Activated CD4-positive, alpha-beta T cell treated with anti-CD3 and anti-CD28 coated beads, Interleukin-2, amount 50 U/mL, for 4 hours (primary cell): ENCODE data around the gene CD83.
"Not testable (repeated sequence)": the region's sequence is repeated elsewhere in the genome, so short reads cannot be mapped to it uniquely, and the experiment has no call there.

ENCODE experiments used
- DNase-seq, 2 experiments: peaks; one replicate each; pipeline ENCODE4 v3.0.0-alpha.2; 2020

CD83 gene, protein sequence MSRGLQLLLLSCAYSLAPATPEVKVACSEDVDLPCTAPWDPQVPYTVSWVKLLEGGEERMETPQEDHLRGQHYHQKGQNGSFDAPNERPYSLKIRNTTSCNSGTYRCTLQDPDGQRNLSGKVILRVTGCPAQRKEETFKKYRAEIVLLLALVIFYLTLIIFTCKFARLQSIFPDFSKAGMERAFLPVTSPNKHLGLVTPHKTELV

DNA sequence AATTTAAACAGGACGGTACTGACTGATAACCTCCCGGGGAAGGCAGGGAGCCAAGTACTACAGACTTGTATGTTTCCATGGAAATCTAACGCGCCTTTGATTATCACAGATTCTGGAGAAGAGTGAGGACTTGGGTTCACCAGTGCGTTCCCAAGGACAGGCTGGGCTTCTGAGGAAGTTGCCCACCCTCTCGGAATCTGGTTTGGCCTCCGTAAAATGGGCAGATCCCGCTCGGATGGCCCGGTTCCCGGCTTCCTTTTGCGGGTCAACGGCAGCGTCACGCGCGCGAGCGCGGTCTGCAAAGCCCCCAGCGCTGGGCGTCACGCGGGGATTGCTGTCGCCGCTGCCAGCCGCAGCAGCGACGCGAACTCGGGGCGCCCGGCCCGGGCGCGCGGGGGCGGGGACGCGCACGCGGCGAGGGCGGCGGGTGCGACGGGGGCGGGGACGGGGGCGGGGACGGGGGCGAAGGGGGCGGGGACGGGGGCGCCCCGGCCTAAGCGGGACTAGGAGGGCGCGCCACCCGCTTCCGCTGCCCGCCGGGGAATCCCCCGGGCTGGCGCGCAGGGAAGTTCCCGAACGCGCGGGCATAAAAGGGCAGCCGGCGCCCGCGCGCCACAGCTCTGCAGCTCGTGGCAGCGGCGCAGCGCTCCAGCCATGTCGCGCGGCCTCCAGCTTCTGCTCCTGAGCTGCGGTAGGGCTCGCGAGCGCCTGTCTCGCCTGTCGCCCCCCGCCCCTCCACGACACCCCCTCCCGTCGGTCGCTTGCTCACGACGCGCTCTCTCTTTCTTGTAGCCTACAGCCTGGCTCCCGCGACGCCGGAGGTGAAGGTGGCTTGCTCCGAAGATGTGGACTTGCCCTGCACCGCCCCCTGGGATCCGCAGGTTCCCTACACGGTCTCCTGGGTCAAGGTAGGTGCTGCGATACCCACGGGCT is at the start of gene CD83:
Gene CD83, plus strand, starts transcription at position 615 of the 933 bp plus-strand sequence. Its CDS starts 40 bp downstream, at position 655.
- DNase-seq = peak; percentile 74 to 82

DNA sequence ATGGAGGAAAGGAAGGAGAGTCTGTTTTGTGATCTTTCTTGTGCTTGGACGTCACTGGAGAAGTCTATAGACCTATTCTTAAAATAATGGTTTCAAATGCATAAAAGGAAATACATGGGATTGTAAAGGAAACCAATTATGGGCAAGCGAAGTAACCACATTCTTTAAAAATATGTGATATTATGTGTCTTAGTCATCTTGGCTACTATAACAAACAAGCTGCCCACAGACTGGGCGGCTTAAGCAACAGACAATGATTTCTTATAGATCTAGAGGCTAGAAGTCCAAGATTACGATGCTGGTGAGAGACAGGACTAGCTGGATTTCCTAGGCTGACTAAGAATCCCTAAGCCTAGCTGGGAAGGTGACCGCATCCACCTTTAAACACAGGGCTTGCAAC is 49.4 kb upstream of the CD83 start:
- DNase-seq = no peak

DNA sequence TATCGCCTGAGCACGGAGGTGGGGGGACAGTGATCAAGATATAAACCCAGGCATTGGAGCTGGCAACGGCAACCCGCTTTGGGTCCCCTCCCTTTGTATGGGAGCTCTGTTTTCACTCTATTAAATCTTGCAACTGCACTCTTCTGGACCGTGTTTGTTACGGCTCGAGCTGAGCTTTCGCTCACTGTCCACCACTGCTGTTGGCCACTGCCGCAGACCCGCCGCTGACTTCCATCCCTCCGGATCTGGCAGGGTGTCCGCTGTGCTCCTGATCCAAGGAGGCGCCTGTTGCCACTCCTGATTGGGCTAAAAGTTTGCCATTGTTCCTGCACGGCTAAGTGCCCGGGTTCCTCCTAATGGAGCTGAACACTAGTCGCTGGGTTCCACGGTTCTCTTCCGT is 48.9 kb upstream of the CD83 start:
- DNase-seq = no peak

DNA sequence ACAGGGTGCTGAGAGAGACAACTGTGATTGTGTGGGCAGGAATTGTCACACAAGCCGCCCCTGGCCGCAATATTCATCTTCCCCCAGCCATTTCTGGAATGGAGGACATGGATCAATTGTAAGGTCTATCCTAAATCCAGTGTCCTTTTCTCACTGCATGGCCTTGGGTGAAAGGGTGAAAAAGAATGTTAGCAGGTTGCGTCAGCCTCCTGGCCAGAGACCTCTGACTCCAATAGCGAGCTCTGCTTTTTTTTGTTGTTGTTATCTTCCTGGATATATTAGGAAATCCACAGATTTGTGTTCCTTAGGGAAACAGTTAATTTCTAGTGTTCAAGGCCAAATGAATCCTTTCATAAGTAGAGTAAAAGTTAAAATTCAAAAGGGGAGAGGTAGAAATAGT is 47.1 kb upstream of the CD83 start:
- DNase-seq = no peak

DNA sequence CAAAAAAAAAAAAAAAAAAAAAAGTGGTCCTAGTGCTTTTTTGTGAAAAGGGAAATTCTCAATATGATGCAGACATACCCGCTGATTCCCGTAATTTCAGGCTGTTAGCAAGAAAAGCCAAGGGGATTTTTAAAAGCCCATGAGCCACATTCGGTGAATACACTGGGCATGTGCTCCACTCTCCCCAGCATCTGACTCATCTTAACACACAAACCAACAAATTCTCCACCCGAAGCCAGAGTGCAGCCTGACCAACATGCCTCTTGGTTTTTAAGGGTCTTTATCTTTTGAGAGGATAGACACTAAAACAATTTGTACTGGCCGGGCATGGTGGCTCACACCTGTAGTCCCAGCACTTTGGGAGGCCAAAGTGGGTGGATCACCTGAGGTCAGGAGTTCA is 45.5 kb upstream of the CD83 start:
- no peak for DNase-seq

DNA sequence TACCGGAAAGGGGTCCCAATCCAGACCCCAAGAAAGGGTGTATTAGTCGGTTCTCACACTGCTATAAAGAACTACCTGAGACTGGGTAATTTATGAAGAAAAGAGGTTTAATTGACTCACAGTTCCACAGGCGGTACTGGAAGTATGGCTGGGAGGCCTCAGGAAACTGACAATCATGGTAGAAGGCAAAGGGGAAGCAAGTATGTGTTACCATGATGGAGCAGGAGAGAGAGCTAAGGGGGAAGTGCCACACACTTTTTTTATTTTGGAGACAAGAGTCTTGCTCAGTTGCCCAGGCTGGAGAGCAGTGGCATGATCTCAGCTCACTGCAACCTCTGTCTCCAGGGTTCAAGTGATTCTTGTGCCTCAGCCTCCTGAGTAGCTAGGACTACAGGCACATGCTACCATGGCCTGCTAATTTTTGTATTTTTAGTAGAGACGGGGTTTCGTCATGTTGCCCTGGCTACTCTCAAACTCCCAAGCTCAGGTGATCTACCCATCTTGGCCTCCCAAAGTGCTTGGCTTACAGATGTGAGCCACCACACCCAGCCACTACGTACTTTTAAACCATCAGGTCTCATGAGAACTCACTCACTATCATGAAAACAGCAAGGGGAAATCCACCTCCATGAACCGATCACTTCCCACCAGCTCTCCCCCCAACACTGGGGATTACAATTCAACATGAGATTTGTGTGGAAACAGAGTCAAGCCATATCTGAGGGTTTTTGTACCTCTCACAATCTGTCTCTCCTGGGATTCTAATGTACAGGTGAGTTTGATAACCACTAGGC is 43.8 kb upstream of the CD83 start:
- DNase-seq = not testable (repeated sequence)

DNA sequence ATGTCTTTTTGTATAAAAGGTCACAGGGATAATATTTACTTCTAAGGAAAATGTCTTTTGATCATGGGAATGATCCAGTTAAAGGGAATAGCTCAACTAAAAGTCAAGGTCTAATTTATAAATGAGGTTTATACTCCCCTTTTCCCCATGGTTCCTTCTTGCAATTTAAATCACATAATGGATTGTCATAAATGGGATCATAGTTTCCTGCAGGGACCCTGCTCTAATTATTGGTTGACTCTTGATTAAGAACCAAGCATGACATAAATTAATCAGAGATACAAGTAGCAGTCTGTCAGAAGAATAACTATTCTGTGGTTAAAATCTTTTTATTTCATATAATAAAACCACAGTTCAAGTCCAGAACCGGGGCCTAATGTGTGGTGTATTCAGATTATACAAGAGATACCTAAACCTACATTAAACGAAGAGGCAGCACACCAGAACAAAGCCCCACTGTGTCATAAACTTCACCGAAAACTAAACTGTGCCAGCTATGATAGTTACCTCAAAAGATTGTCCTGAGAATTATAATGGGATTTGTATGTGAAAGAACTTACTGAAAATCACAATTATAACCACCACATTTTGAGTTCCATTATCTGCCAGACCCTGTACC is 43.0 kb upstream of the CD83 start:
- DNase-seq = no peak

DNA sequence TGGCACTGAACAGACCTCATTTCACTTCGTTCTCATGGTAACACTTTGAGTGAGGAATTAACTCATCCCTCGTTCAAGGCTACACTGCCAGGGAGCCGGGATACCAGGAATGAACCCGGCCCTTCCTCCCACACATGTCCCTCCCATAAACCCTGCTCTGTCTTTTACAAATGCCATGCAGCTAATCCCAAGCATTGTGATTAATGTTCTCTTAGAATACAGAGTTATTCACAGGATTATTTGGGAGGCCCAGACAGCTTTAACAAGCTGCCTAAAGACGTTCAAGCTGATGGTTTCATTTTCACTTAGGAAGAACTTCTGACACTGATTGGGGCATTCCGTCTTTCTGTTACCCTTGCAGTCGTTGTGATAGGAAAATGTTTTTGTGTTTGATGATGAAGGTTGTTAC is 42.5 kb upstream of the CD83 start:
- DNase-seq = no peak

DNA sequence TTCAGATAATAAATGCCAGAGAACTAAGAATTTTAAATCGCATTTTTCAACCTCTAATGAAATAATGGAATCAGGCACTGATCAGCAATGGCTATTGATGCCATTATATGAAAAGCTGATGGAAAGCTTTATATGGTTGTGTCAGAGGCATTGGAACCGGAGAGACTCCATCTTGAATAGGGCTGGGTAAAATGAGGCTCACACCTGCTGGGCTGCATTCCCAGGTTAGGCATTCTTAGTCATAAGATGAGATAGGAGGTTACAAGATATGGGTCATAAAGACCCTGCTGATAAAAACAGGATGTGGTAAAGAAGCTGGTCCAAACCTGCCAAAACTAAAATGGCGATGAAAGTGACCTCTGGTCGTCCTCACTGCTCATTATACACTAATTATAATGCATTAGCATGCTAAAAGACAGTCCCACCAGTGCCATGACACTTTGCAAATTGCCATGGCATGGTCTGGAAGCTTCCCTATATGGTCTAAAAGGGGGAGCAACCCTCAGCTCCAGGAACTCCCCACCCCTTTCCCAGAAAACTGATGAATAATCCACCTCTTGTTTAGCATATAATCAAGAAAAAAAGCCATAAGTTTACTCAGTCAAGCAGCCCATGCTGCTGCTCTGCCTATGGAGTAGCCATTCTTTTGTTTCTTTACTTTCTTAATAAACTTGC is 40.2 kb upstream of the CD83 start:
- no peak for DNase-seq

DNA sequence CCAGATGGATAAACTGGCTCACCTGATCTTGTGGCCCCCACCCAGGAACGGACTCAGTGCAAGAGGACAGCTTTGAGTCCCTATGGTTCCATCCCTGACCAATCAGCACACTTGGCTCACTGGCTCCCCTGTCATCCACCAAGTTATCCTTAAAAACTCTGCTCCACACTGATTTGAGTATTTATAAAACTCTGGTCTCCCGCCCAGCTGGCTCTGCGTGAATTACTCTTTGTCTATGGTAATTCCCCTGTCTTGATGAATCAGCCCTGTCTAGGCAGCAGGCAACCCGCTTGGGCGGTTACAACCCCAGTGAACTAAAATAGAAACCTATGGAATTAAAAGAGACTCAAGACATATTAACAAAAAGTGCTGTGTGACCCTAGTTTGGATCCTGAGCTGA is 38.1 kb upstream of the CD83 start:
- DNase-seq = no peak

DNA sequence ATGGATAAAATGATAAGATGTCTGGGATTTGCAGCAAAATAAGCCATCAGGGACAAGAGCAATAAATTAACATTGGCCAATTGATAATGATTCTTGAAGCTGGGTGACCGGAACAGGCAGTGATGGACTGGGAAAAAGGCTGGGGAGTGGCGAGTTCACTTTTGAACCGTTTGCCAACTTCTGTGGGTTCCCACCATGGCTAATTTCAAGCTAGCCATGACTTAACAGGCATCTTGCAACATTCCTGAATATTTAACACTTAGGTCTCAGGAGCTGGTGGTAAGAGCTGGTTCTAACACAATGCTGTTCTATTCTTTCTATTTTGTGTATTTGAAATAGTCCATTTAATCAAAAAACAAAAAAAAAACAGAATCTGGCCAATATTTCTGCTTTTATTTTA is 37.6 kb upstream of the CD83 start:
- DNase-seq = no peak

DNA sequence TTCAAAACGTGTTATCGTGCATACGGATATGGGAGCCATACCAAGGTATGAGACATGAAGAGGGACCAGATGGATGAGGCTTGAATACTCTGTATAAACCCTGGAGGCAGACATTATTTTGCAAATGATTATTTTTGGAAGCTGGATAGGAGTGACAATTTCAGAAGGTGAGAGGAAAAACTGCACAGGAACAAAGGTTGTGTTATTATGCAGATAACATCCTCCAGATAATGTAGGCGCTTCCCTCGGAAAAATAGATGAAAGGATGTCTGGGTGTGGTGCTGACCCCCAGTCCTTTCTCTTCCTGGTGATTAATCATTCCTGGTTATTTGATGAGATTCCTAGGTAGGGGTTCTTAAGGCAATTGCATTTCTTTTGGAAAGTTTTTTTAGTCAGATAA is 36.4 kb upstream of the CD83 start:
- DNase-seq = no peak

DNA sequence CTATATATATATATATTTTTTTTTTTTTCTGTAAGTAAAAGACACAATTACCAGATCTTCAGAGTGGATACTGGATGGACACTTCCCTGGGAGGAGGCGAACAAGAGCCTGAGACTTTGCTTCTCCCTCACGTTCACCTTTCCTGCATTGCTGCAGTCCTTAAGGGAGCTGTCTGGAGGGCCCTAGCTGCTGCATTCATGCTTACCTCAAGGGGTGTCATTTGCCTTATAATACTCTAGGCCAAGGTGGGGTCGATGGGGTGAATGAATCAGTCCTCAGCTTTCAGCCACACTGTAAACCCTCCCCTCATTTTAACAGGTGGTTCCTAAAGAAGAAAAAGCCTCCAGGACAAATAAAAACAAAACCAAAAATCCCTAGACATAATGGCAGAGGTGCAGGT is 34.8 kb upstream of the CD83 start:
- DNase-seq = no peak

DNA sequence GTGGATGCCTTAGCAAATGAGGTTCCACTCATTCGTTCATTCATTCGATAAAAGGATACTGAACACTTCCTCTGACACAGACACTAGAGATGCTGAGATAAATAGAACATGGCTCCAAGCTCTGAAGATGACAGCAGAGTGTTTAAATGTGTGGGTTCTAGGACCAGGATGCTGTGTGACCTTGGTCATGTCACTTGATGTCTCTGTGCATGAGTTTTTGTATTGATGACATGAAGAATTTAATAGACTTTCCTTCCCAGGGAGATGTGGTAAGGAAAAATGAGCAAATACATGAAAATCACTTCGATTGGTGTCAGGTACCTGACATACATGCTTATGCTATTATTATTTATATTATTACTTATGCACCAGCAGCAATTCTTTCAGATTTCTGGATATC is 34.3 kb upstream of the CD83 start:
- DNase-seq = no peak

DNA sequence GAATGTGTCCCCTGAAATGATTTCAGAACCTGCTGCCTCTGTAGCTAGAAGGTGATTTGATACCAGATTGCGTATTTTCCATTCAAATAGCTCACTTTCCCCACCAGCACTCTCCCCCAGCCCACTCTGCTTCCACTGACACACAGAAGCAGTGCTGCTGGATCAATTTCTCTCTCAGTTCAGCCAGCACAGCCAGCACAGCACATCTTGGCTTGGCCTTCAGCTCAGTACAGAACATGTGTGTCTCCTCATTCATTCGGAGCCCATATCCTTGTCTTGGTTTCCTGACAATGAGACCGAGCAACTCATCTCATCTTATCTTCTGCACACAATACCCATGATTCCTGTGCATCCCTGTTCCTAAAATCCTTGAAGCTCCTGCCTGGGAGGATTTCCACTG is 33.8 kb upstream of the CD83 start:
- no peak for DNase-seq

DNA sequence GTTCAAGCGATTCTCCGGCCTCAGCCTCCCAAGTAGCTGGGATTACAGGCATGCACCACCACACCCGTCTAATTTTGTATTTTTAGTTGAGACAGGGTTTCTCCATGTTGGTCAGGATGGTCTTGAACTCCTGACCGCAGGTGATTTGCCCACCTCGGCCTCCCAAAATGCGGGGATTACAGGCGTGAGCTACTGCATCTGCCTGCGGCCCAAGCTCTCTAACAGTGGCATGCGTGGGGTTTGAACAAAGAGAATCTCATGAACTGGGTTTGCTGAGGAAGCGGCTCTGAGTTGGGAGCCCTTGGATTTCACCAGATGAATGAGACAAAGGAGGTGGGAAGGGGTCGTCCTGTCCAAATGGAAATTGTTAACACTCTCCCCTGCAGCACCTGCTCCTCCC is 33.2 kb upstream of the CD83 start:
- no peak for DNase-seq

DNA sequence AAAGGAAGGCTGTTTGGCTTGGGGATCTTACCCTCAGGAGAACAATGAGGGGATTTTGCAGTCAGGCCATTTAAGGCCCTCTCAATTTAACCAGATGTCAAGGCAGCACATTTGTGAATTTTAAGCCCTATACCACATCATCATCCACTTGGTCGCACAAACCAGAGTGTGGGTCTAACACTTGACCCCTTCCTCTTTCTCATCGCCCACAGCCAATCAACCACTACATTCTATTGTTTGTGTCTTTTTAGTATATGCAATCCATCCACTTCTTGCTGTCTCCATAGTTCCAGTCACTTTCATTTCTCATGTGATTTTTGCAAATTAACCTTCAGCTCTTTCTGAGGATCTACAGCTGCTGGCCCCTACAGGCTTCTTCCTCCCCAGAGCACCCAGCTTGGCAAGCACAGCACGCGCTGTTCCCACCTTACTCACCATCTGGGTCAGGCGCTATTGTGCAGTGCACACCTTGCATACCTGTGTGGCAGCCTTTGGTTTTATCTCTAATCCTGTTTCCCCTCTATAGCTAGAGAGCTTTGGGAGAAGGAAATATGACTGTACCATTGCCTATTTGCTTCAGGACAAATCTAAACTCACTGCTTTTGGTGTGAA is 32.3 kb upstream of the CD83 start:
- no peak for DNase-seq

DNA sequence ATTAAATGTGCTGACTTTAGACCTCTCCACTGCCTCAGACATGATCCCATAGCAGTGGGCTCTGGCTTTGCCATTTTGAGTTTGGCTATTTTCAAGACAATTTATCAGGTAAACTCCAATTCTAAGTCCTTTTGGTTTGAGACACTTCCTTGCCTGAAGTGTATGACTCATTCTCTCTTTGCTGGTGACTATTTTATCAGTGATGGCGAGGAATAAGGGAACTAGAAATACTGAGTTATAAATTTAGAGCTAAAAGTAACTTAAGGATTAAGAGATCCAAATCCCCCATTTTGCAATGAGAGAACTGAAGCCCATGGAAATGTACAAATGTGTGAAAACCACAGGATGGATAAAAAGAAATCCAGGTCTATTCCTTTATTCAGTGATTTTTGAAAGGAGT is 30.9 kb upstream of the CD83 start:
- DNase-seq = no peak

DNA sequence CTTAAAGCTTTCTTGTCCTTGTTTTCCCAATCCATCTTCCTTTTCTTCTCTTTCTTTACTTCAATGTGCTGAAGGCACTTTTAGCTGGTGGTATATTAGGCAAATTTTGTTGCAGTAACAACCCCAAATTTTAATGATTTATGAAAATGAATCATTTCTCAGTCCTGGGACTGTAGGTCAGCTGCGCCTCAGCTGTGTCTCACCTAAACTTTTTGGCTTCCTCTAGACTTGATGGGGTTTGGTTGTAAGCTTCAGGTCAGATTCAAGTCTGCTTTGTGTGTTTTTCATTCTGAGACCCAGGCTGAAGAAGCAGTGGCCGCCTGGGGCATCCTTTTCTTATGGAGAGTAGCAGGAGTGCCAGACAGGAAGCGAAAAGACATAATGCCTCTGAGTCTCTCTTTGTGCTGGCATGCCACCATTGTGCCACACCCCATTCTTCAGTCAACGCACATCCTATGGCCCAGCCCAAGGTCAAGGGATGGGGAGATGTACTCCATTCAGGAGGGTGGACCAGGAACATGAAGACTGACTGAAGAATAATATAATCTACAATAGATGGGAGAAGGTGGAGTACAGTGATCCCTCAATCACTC is 28.9 kb upstream of the CD83 start:
- no peak for DNase-seq

DNA sequence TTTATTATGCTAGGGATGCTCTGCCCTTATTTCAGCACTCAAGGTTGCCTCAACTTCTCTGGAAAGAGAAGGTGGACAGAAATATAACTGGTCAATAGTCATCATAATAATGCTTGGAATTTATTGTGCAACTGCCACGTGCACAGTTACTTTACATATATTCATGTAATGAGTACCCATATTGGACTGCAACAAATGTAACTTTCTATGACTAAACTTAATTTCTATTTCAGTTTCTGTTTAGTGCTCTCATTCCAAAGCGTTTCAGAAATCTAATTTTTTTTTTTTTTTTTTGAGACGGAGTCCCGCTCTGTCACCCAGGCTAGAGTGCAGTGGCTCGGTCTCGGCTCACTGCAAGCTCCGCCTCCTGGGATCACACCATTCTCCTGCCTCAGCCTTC is 28.3 kb upstream of the CD83 start:
- DNase-seq = no peak

DNA sequence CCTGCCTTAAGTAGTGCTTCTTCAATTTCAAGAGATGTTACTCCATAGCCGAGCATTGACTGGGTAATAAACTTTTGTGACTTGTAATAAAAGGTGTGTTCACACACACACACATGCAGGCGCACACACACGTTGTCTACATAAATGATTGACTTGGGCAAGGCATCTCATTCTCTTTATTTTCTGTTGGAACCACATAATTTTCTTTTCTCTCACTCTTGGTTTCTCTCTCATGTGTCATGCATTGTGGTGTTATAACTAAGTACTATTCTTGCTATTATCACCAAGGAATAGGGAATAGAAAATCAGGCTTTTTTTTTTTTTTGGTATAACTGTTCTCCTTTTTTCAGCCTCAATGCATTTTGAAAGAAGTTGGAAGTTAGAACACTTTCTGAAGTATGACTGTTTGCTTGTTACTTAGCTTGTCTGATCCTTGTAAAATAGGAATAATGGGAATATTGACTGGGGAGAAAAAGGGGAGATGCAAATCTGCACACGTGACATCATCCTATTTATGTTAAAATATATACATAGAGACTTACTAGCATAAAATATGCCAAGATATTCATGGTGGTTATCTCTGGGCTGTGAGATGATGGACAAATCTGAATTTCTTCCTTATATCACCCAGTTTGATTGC is 26.1 kb upstream of the CD83 start:
- DNase-seq = no peak
